Peyer's patch (tissue), 4 donors: ENCODE data around the gene KIF9.

Source experiments
- POLR2A ChIP-seq, 2 donors: fragments of 450-650 bp; IDR thresholded peaks; one replicate each; pipeline ENCODE4 v1.5.1; 2017; ENCODE audit warnings: antibody characterized with exemption in 2 of 2, mild to moderate bottlenecking in 2 of 2, moderate library complexity in 2 of 2
- TF ChIP-seq, protein P1 (sequence below), 6 experiments: fragments of 450-650 bp in 4 of 6; fragments of 200-600 bp in 2 of 6; sonication (generic) in 1 of 6; IDR thresholded peaks; one replicate each; pipeline ENCODE4 v1.5.1; 2017 to 2019; ENCODE audit warnings: antibody characterized with exemption in 6 of 6, mild to moderate bottlenecking in 3 of 6, moderate library complexity in 1 of 6

- TF ChIP-seq, protein P1, sequence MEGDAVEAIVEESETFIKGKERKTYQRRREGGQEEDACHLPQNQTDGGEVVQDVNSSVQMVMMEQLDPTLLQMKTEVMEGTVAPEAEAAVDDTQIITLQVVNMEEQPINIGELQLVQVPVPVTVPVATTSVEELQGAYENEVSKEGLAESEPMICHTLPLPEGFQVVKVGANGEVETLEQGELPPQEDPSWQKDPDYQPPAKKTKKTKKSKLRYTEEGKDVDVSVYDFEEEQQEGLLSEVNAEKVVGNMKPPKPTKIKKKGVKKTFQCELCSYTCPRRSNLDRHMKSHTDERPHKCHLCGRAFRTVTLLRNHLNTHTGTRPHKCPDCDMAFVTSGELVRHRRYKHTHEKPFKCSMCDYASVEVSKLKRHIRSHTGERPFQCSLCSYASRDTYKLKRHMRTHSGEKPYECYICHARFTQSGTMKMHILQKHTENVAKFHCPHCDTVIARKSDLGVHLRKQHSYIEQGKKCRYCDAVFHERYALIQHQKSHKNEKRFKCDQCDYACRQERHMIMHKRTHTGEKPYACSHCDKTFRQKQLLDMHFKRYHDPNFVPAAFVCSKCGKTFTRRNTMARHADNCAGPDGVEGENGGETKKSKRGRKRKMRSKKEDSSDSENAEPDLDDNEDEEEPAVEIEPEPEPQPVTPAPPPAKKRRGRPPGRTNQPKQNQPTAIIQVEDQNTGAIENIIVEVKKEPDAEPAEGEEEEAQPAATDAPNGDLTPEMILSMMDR (IDR thresholded peaks at IDR 0.05): no peak
- no peak for TF ChIP-seq POLR2A (IDR thresholded peaks at IDR 0.05)
Measured at GRCh38 chr3:47228088-47228487, 54.5 kb downstream of the KIF9 start.
